Activated effector memory CD4-positive, alpha-beta T cell treated with anti-CD3 and anti-CD28 coated beads, Interleukin-2, amount 50 U/mL, for 16 hours (primary cell): Measurements from ENCODE around the gene PLEKHN1.
A peak's percentile ranks its signal among the peaks of the same experiment; 100 is the strongest.

ENCODE experiments used
- DNase-seq: peaks from one replicate; pipeline ENCODE4 v3.0.0-alpha.2; 2020

Gene PLEKHN1

DNA sequence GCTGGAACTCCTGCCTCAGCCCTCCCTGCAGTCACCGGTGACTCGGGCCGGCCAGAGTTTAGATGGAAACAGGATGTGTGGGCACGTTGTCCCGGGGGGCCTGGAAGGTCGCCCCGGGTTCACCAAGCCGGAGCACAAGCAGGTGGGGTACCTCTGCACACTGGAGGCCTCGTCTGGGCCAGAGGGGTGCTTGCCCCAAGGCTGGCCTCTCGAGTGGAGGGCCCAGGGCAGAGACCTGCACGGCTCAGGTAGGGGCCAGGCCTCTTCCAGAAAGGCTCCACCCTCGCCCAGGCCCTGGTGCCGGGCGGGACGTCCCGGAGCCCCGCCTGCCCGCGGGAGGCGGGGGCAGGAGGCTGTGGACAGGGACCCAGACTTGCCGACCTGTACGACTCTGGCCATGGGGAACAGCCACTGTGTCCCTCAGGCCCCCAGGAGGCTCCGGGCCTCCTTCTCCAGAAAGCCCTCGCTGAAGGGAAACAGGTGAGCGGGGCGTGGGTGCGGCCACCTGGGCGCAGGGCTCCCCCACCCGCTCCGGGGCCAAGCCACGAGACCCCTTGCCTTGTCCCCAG is at the start of gene PLEKHN1:
Gene PLEKHN1 (plus strand): TSS at position 348 of the 569 bp plus-strand sequence. CDS start 50 bp downstream, at position 398.
- peak; percentile 70 for DNase-seq

DNA sequence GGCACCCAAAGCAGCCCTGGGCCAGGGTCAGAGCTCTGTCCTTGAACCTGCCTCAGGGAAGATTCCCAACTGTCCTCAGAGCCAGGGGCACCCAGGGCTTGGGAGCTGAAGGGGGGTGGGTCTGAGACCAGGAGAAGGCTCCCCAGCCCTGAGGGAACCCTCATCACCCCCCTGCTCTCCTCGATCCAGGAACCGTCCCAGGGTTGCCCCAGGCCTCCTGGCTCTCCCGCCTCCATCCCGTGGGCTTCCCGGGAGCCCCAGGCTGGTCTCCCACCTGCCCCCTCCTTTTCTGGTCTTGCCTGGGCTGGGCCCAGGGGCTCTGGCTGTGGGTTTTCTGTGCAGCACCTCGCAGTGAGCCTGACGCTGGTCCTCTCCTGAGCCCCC is 49.2 kb upstream of the PLEKHN1 start:
- DNase-seq, result no peak

GRCh38 chr1:917466-918091 is 48.7 kb upstream of the PLEKHN1 start:
- no peak for DNase-seq

DNA sequence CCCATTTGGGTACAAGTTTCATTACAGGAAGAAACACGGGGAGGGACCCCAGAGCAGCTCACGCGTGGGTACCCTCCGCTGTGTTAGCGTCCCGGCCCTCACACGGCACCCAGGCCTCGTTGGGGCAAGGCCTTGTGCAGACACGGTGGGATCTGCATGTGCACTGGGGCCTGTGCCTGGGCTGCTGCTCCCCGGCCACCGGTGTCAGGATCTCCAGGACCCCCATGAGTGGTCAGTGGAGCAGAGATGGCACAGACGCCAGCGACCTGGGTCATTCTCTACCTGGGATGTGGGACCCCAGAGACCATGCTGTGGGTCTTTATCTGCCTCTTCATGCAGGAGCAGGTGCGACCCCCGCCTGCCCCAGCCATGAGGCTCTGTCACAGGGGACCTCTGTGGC is 47.9 kb upstream of the PLEKHN1 start:
- no peak for DNase-seq

GRCh38 chr1:918843-919242 is 47.4 kb upstream of the PLEKHN1 start:
- DNase-seq, result no peak

- DNase-seq, result no peak
These were observed 46.9 kb upstream of the PLEKHN1 start for GRCh38 chr1:919271-919872.

GRCh38 chr1:920010-920409 is 46.3 kb upstream of the PLEKHN1 start:
- no peak for DNase-seq

DNA sequence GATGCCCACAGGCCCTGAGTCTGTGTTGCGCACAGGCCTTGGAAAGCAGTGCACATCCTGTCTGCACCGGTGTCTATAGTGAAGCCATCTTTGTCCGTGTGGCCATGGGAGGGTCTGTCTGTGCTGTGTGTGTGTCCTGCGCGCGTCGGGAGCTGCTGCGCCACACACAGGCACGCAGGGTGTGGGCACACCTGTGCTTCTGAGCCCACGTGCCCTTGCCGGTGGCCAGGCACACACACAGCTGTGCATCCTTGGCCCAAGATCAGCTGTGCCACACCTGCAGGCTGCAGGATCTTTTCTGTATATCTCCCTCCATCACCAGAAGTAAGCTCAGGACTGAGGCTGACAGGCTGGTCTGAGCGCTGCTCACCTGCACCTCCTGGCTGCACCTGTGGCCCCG is 45.8 kb upstream of the PLEKHN1 start:
- DNase-seq, result no peak

GRCh38 chr1:921011-921837 is 45.1 kb upstream of the PLEKHN1 start:
- peak; percentile 75 for DNase-seq

DNA sequence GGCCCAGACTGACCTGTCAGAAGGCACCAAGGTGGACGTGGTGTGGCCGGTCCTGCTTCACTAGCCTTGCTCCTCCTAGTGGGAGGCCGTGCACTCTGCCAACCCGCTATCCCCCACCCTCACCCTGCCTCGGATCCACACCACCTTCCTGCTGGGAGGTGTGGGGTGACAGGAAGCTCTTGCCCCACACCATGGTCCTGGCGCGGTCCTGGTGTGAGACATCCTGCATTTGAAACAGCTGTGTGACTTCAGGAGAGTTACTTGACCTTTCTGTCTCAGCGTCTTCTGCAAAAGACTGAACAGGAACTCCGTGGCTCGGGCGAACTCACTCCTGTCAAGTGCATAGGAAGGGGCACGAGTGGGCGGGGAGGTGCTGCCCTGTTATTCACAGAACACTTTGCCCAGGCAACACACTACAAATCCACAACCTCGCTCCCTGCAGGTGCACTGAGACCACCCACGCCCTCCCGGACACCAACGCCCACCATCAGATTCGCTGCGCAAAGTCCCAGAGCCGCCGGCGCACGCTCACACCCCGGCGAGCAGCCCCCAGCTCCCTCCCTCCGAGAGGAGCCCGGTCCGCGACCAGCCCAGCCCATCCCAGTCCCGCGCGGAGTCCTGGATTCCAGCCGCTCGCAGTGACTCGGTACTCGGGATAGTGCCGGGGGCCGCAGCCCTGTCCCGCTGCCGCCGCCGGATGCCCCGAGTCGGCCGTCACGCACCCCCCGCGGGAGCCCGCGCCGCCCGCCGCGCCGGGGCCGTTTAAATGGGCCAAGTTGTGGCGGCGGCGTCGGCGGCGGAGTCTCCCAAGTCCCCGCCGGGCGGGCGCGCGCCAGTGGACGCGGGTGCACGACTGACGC is 42.9 kb upstream of the PLEKHN1 start, which contains the start of gene SAMD11:
Gene SAMD11 (plus strand): TSS at position 793 of the 860 bp plus-strand sequence. CDS start 509 bp downstream, outside the sequence.
- peak; percentile 86 for DNase-seq

GRCh38 chr1:923991-924655 is 42.2 kb upstream of the PLEKHN1 start:
- no peak for DNase-seq

DNA sequence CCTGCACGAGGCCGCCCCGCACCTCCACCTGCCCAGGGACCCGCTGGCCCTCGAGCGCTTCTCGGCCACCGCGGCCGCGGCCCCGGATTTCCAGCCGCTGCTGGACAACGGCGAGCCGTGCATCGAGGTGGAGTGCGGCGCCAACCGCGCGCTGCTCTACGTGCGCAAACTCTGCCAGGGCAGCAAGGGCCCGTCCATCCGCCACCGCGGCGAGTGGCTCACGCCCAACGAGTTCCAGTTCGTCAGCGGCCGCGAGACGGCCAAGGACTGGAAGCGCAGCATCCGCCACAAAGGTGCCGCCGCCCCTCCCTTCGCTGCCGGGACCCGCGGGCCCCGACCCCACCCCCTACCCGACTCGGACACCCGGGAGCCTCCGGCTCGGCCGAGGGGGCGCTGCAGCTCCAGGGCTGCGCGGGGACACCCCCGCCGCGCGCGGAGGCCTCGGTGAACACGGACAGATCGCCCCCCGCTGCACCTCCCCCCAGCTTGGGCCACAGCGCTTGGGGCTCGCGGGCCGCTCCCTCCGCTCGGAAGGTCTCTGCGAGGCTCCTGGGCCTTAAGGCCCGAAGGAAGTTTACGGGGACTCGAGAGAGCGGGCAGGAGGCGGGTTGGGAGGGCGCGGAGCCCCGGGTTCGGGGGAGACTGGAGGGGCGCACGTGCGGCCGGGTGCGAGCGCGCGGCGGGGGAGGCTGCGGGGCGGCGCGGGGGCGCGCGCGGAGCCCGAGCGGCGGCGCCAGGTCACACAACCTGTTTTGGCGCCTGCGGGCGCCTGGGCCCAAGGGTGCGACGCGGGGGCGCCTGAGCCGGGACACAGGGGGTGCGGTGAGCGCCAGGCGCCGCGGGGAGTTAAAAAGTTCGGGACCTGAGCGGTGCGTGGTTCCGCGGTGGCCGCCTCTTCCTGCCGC is 41.4 kb upstream of the PLEKHN1 start:
- DNase-seq, result no peak

GRCh38 chr1:925561-926421 is 40.5 kb upstream of the PLEKHN1 start:
- no peak for DNase-seq

DNA sequence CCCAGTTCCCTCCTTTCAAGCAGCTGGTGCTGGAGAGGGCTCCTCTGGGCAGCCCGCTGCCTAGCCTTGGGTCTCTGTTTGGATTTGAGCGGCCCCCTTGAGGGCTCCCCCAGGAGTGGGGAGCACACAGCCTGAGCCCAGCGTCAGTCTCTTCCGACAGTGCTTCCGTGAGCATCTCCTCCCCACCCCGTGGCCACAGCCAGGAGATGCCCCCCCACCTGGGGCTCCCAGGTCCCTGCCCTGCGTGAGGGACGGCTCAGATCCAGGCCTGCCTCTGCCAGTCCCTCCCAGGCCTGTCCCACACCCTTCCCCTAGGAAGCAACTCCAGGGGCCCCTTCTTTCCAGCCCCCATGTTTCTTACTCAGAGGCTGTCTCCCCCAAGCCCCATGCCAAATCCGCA is 39.0 kb upstream of the PLEKHN1 start:
- no peak for DNase-seq

- DNase-seq, result no peak
These were observed 38.5 kb upstream of the PLEKHN1 start for GRCh38 chr1:927748-928147.

GRCh38 chr1:928825-929661 is 37.2 kb upstream of the PLEKHN1 start:
- no peak for DNase-seq

DNA sequence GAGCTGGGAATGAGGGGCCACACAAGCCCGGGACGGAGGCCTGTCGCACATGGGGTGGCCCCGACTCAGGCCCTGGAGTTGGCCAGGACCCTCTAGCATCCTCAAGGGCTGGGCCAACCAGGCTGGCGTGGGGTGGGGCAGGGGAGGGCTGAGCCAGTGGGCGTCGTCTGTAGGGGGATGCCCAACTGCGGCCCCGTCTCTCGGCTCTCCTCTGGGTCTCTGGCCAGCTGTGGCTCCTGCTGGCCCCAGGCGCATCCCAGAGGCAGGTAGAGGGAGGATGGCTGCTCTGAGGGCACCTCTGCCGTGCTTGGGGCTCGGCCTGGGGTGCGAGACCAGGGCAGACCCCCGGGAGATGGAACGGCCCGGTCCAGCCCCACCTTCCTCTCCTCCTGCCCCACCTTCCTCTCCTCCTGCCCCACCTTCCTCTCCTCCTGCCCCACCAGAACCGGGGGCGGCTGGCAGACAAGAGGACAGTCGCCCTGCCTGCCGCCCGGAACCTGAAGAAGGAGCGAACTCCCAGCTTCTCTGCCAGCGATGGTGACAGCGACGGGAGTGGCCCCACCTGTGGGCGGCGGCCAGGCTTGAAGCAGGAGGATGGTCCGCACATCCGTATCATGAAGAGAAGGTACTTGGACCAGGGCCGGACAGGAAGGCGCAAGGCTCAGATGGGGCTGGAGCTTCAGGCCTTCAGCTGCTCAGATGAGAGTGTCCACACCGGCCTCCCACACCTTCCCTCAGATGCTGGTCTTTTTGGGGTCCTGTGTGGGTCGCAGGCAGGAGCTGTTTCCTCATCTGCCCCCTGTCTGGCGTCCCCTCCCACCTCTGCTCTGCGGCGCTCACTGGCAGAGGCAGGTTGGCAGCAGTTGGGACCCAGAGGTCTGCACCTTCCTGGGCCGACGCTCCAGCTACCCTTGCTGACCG is 36.3 kb upstream of the PLEKHN1 start:
- DNase-seq, result no peak

DNA sequence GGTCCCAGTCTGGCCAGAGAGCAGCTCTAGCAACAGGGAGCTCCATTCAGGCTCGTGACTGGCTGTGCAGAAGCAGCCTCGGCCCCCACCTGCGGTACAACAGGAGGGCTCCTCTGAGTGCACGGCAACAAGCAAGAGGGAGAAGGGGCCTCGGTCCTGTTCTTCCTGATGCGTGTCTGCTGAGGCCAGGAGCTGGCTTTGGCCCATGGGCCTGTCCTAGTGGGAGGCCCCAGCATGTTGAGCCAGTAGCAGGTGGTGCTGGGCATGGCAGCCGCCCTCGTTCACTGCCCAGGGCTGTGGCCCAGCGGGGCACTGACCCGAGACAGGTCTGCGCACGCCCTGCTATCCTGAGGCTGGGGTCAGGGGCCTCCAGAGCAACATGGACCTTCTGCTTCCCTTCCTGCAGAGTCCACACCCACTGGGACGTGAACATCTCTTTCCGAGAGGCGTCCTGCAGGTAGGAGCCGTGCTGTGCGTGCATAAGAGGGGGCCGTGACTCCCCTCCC is 35.6 kb upstream of the PLEKHN1 start:
- no peak for DNase-seq
